Measurements from ENCODE around the gene CNTN3.

Gene CNTN3

GRCh38 chr3:74630602-74631001 lies 16.1 kb upstream of the CNTN3 start:
- Mint-ChIP-seq H3K4me3 (no peak overlapping the region), H3K27ac (no peak overlapping the region), H3K36me3 (ENCODE audit: low read depth) (no peaks in the 10 kb centered on the region), H3K27me3 (no peaks in the 10 kb centered on the region), H3K4me1 (ENCODE audit: low read depth) (no peaks in the 10 kb centered on the region), H3K9me3 (no peaks in the 10 kb centered on the region)
- intact Hi-C loops (cut with micrococcal nuclease): no loop called here

DNA sequence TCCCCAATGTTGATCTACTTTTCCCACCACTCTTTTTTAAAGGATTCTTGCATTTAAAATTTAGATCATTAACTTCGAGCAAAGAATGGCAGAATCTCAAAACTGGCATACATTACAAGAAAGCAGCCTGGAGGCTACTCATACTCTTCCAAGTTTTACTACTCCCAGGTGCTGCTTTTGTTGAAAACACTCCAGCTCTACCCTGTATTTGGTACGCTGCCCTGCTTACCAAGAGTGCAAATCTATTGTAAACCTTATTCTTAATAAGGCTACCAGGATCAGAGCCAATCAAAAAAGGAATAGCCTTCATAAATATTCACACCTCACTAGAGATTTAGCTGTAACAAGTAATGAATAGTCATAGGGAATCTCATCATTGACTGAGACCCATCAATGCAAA lies 11.6 kb upstream of the CNTN3 start:
- Mint-ChIP-seq H3K27ac (no peak overlapping the region), H3K4me3 (no peak overlapping the region), H3K4me1 (ENCODE audit: low read depth) (no peaks in the 10 kb centered on the region), H3K9me3 (no peaks in the 10 kb centered on the region), H3K27me3 (no peaks in the 10 kb centered on the region), H3K36me3 (ENCODE audit: low read depth) (no peaks in the 10 kb centered on the region)
- intact Hi-C loops (cut with micrococcal nuclease): no loop called here

- no peak overlapping the region for H3K27ac Mint-ChIP-seq
- no peaks in the 10 kb centered on the region for H3K27me3 Mint-ChIP-seq
- intact Hi-C loops (cut with micrococcal nuclease): no loop called here
- H3K4me3 Mint-ChIP-seq: no peak overlapping the region
- H3K36me3 Mint-ChIP-seq (ENCODE audit: low read depth): no peaks in the 10 kb centered on the region
- no peaks in the 10 kb centered on the region for H3K9me3 Mint-ChIP-seq
- H3K4me1 Mint-ChIP-seq (ENCODE audit: low read depth): no peaks in the 10 kb centered on the region
Observed at GRCh38 chr3:74624301-74624700, 9.8 kb upstream of the CNTN3 start.

- Mint-ChIP-seq H3K4me1 (ENCODE audit: low read depth) (no peaks in the 10 kb centered on the region), H3K9me3 (no peaks in the 10 kb centered on the region), H3K27me3 (no peaks in the 10 kb centered on the region), H3K36me3 (ENCODE audit: low read depth) (no peaks in the 10 kb centered on the region), H3K4me3 (no peak overlapping the region), H3K27ac (no peak overlapping the region)
- intact Hi-C loops (cut with micrococcal nuclease): no loop called here
Observed at GRCh38 chr3:74623261-74623836, 8.9 kb upstream of the CNTN3 start.

DNA sequence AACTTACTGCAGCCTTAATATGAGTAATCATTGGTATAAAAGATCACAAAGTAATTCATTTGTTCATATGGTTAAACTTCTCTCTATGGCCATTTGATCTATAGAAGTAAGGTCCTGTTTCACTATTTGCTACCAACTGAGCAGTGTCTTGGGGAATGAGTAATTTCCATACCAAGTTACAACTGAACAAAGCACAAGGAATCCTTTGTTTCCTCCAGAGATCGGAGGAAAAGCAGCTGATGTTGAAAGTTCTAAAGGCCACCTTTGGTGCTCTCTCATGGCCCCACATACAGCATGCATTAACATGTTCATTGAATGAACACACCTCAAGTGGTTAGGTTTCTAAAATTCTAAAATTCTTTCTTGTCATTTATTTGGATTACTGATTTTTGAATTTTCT lies 7.1 kb upstream of the CNTN3 start:
- Mint-ChIP-seq H3K9me3 (no peaks in the 10 kb centered on the region), H3K36me3 (ENCODE audit: low read depth) (no peaks in the 10 kb centered on the region)

DNA sequence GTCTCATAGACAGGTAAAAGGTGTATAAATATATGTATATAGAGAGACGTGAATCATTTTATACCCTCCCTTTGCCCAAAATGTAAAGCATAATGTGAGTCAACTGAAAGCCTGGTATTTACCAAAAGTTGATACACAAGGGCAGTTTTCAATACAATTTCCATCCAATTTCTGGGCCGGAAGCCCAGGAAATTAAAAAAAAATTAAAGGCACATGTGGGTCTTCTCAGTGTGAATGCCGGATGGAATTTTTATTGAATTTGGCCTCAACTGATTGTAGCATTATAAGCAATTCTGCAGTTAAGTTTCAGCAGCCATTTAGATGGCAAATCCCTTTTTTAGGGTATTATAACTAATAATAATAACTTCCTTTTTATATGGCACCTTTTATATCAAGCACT lies 3.3 kb upstream of the CNTN3 start:
- Mint-ChIP-seq H3K4me1 (ENCODE audit: low read depth) (no peaks in the 10 kb centered on the region), H3K36me3 (ENCODE audit: low read depth) (no peaks in the 10 kb centered on the region), H3K27ac (no peak overlapping the region), H3K4me3 (no peak overlapping the region), H3K27me3 (peaks cover 29% of the 10 kb centered on the region), H3K9me3 (no peaks in the 10 kb centered on the region)
- intact Hi-C loops (cut with micrococcal nuclease): no loop called here

More for the DNA sequence above, 7.1 kb upstream of the CNTN3 start:
- H3K4me3 Mint-ChIP-seq: no peak overlapping the region
- H3K27me3 Mint-ChIP-seq: peaks cover under 1% of the 10 kb centered on the region
- no peaks in the 10 kb centered on the region for H3K4me1 Mint-ChIP-seq (ENCODE audit: low read depth)
- no peak overlapping the region for H3K27ac Mint-ChIP-seq
- intact Hi-C loops (cut with micrococcal nuclease): no loop called here

DNA sequence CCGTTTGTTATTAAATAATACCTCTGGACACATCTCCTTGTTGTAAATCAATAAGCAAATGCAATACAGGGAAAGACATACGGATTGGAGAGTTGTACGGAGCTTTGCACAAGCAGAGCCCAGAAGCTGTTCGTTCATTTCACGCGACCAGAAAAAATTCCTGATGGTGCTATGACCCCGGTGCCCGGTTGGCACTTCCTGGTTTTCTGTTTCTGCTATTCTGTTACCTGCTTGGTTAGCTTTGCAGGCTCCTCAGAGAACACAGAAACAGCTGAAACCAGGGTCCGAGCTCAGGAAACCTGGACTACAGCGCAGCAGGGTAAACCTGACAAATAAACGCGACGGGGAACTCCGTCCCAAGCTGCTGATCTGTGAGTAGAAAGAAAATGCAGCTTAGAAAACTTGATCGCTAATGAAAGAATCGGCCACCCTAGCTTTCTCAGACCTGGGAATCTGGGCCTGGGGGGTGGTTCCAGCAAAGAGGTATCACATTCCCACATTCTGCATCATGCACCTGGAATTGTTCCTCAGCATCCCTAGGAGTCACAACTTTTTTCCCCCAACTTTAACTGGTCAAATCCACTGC lies 845 bp downstream of the CNTN3 start:
- no peaks in the 10 kb centered on the region for H3K9me3 Mint-ChIP-seq
- H3K27me3 Mint-ChIP-seq: peaks cover 37% of the 10 kb centered on the region
- intact Hi-C loops (cut with micrococcal nuclease): no loop called here
- H3K36me3 Mint-ChIP-seq (ENCODE audit: low read depth): no peaks in the 10 kb centered on the region
- H3K4me1 Mint-ChIP-seq (ENCODE audit: low read depth): no peaks in the 10 kb centered on the region
- no peak overlapping the region for H3K27ac Mint-ChIP-seq
- H3K4me3 Mint-ChIP-seq: no peak overlapping the region

GRCh38 chr3:74613060-74613459 lies 1.4 kb downstream of the CNTN3 start:
- no peaks in the 10 kb centered on the region for H3K4me1 Mint-ChIP-seq (ENCODE audit: low read depth)
- intact Hi-C loops (cut with micrococcal nuclease): no loop called here
- H3K9me3 Mint-ChIP-seq: no peaks in the 10 kb centered on the region
- no peak overlapping the region for H3K27ac Mint-ChIP-seq
- no peaks in the 10 kb centered on the region for H3K36me3 Mint-ChIP-seq (ENCODE audit: low read depth)
- H3K27me3 Mint-ChIP-seq: peaks cover 37% of the 10 kb centered on the region
- H3K4me3 Mint-ChIP-seq: no peak overlapping the region

GRCh38 chr3:74611206-74611605 lies 3.3 kb downstream of the CNTN3 start:
- peaks cover 33% of the 10 kb centered on the region for H3K27me3 Mint-ChIP-seq
- intact Hi-C loops (cut with micrococcal nuclease): no loop called here
- H3K36me3 Mint-ChIP-seq (ENCODE audit: low read depth): no peaks in the 10 kb centered on the region
- no peak overlapping the region for H3K4me3 Mint-ChIP-seq
- H3K27ac Mint-ChIP-seq: no peak overlapping the region
- no peaks in the 10 kb centered on the region for H3K4me1 Mint-ChIP-seq (ENCODE audit: low read depth)
- H3K9me3 Mint-ChIP-seq: no peaks in the 10 kb centered on the region

DNA sequence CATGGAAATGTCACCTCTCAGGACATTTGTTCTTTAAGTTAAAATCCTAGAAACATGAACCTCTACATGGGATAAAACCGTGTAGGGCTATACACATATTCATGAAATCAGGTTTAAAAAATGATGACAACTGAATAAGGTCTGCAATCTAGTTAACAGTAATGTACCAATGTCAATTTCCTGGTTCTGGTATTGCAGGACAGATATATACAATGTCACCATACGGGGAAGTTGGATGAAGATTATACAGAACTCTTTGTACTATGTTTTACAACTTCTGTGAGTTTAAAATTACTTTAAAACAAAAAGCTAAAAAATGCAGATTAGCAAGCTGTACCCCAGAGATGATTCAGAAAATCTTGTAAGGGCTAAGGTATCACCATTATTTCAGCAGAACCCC lies 6.7 kb downstream of the CNTN3 start:
- H3K27ac Mint-ChIP-seq: no peak overlapping the region
- no peaks in the 10 kb centered on the region for H3K4me1 Mint-ChIP-seq (ENCODE audit: low read depth)
- no peak overlapping the region for H3K4me3 Mint-ChIP-seq
- H3K27me3 Mint-ChIP-seq: peaks cover 8% of the 10 kb centered on the region
- intact Hi-C loops (cut with micrococcal nuclease): no loop called here
- H3K9me3 Mint-ChIP-seq: no peaks in the 10 kb centered on the region
- no peaks in the 10 kb centered on the region for H3K36me3 Mint-ChIP-seq (ENCODE audit: low read depth)

DNA sequence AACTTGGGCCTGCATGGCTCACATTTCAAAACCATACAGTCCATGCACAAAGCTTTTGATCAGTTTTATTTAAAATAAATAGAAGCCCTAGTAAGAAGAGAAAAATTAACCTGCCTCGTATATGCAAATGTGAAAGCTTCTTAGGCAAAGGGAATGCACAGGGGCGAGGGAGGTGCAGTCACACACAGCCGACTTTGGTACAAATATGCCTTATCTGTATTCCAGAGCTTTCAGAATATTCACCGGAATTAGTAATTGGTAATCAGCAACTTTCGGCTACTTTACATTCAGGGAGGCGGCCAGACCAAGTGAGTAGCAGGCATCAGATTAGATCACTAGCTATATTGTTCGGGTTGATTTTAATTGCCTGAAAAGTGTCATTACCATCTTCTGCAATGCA lies 7.5 kb downstream of the CNTN3 start:
- intact Hi-C loops (cut with micrococcal nuclease): no loop called here
- Mint-ChIP-seq H3K4me1 (ENCODE audit: low read depth) (no peaks in the 10 kb centered on the region), H3K27me3 (peaks cover under 1% of the 10 kb centered on the region), H3K36me3 (ENCODE audit: low read depth) (no peaks in the 10 kb centered on the region), H3K27ac (no peak overlapping the region), H3K4me3 (no peak overlapping the region), H3K9me3 (no peaks in the 10 kb centered on the region)

GRCh38 chr3:74605437-74605836 lies 9.0 kb downstream of the CNTN3 start:
- intact Hi-C loops (cut with micrococcal nuclease): no loop called here
- H3K27ac Mint-ChIP-seq: no peak overlapping the region
- H3K4me3 Mint-ChIP-seq: no peak overlapping the region
- H3K9me3 Mint-ChIP-seq: no peaks in the 10 kb centered on the region
- H3K27me3 Mint-ChIP-seq: no peaks in the 10 kb centered on the region
- H3K36me3 Mint-ChIP-seq (ENCODE audit: low read depth): no peaks in the 10 kb centered on the region
- no peaks in the 10 kb centered on the region for H3K4me1 Mint-ChIP-seq (ENCODE audit: low read depth)

- H3K27ac Mint-ChIP-seq: no peak overlapping the region
- intact Hi-C loops (cut with micrococcal nuclease): no loop called here
- no peak overlapping the region for H3K4me3 Mint-ChIP-seq
- no peaks in the 10 kb centered on the region for H3K9me3 Mint-ChIP-seq
- no peaks in the 10 kb centered on the region for H3K36me3 Mint-ChIP-seq (ENCODE audit: low read depth)
- no peaks in the 10 kb centered on the region for H3K4me1 Mint-ChIP-seq (ENCODE audit: low read depth)
- no peaks in the 10 kb centered on the region for H3K27me3 Mint-ChIP-seq
Observed at GRCh38 chr3:74603292-74603691, 11.2 kb downstream of the CNTN3 start.

GRCh38 chr3:74602471-74602870 lies 12.0 kb downstream of the CNTN3 start:
- Mint-ChIP-seq H3K27me3 (no peaks in the 10 kb centered on the region), H3K4me3 (no peak overlapping the region), H3K36me3 (ENCODE audit: low read depth) (no peaks in the 10 kb centered on the region), H3K9me3 (no peaks in the 10 kb centered on the region), H3K4me1 (ENCODE audit: low read depth) (no peaks in the 10 kb centered on the region), H3K27ac (no peak overlapping the region)
- intact Hi-C loops (cut with micrococcal nuclease): no loop called here

- Mint-ChIP-seq H3K9me3 (no peaks in the 10 kb centered on the region), H3K27ac (no peak overlapping the region), H3K36me3 (ENCODE audit: low read depth) (no peaks in the 10 kb centered on the region), H3K4me3 (no peak overlapping the region), H3K4me1 (ENCODE audit: low read depth) (no peaks in the 10 kb centered on the region), H3K27me3 (no peaks in the 10 kb centered on the region)
- intact Hi-C loops (cut with micrococcal nuclease): no loop called here
Observed at GRCh38 chr3:74601793-74602192, 12.7 kb downstream of the CNTN3 start.

Measured in dendritic cell treated with granulocyte-macrophage colony-stimulating factor and Interleukin-4, amounts not matched to agents 40 ng/mL and 50 ng/mL, for 4 days (primary cell).